ENCODE measurements around the gene SLC35F1. TPM values are rescaled to one million over a fixed set of nuclear protein-coding genes. Genes with fewer than 3 reads are reported as not detected.

Gene SLC35F1
- total and polyA plus RNA-seq, 2 donors (not counting 3 experiments of a cell fraction or from before 2014, with no cell fraction given): not detected

DNA sequence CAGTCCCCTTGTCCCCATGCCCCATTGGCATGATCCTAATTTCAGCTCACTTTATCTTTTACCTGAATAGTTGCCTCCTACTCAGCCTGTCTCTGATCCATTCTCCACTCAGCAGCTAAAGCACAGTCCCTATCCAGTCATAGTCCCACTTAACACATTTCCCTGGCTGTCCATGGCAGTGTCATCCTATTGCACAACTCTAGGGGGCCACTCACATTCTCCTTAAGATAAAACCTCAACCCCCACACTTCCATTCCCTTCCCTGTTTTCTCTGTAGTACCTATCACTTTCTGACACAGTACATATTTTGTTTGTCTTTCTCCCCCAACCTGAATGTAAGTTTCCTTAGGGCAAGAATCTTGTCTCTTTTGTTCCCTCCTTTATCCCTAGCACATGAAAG, 420.2 kb downstream of the SLC35F1 start:
- ChIA-PET CTCF (no interaction called here), POLR2A (no interaction called here)
- Histone ChIP-seq H3K79me2 (ENCODE audit: control insufficient read depth, insufficient read depth, low read length) (no peaks in the 10 kb centered on the region), H2AFZ (ENCODE audit: low read depth, low read length) (no peak overlapping the region), H3K4me2 (ENCODE audit: insufficient read depth, low read length) (no peak overlapping the region), H3K4me3 (replicated peaks in 1 of 3; ENCODE audit: insufficient read depth in 1 of 3, low read depth in 1 of 3, low read length in 3 of 3) (no peak overlapping the region), H3K27ac (ENCODE audit: insufficient read depth, low read depth, low read length) (no peak overlapping the region), H3K36me3 (ENCODE audit: control insufficient read depth in 2 of 2, extremely low read depth in 1 of 2, insufficient read depth in 2 of 2, low read length in 2 of 2) (no peaks in the 10 kb centered on the region), H3K27me3 (ENCODE audit: control insufficient read depth in 2 of 2, insufficient read depth in 2 of 2, low read length in 2 of 2) (no peaks in the 10 kb centered on the region), H4K20me1 (replicated peaks; ENCODE audit: control insufficient read depth, extremely low read depth, insufficient read depth, low read length) (no peaks in the 10 kb centered on the region), H3K9me3 (replicated peaks; ENCODE audit: control insufficient read depth, insufficient read depth, low read length) (no peaks in the 10 kb centered on the region), H3K9me1 (replicated peaks; ENCODE audit: control insufficient read depth, extremely low read depth, insufficient read depth, low read length) (no peaks in the 10 kb centered on the region), H3K4me1 (ENCODE audit: control insufficient read depth, extremely low read depth, insufficient read depth, low read length) (no peaks in the 10 kb centered on the region), H3K9ac (replicated peaks; ENCODE audit: extremely low read depth, insufficient read depth, low read length) (no peak overlapping the region)
- intact Hi-C loops (cut with micrococcal nuclease) (no loop called here), dilution Hi-C loops (cut with MboI; ENCODE audit: extremely low pct_ligation_motif_present, low sequenced_read_pairs) (no loop called here)
- no peak for TF ChIP-seq GATA2 (IDR thresholded peaks at IDR 0.05; ENCODE audit: insufficient read depth, insufficient read length, low read depth, low read length)
- TF ChIP-seq POLR2AphosphoS5 (IDR thresholded peaks at IDR 0.05; ENCODE audit: insufficient read depth, low read depth, low read length): no peak
- no peak for TF ChIP-seq MYC (IDR thresholded peaks at IDR 0.05; ENCODE audit: low read depth, low read length)
- TF ChIP-seq, protein P1, sequence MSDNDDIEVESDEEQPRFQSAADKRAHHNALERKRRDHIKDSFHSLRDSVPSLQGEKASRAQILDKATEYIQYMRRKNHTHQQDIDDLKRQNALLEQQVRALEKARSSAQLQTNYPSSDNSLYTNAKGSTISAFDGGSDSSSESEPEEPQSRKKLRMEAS (IDR thresholded peaks at IDR 0.05; ENCODE audit: insufficient read depth, insufficient read length): no peak
- FAIRE-seq (no peak), DNase-seq (ENCODE audit: low read depth, low spot score) (no peak)
- BruUV-seq (replicated peaks): no TSS peak

GRCh38 chr6:118333772-118334171, 426.7 kb downstream of the SLC35F1 start:
- FAIRE-seq (no peak), DNase-seq (ENCODE audit: low read depth, low spot score) (no peak)
- no peak overlapping the region for H3K4me3 ChIP-seq (replicated peaks in 1 of 3; ENCODE audit: insufficient read depth in 1 of 3, low read depth in 1 of 3, low read length in 3 of 3)
- CTCF ChIA-PET: no interaction called here
- no peaks in the 10 kb centered on the region for H3K4me1 ChIP-seq (ENCODE audit: control insufficient read depth, extremely low read depth, insufficient read depth, low read length)
- no peak overlapping the region for H3K9ac ChIP-seq (replicated peaks; ENCODE audit: extremely low read depth, insufficient read depth, low read length)
- no peaks in the 10 kb centered on the region for H3K79me2 ChIP-seq (ENCODE audit: control insufficient read depth, insufficient read depth, low read length)
- intact Hi-C loops (cut with micrococcal nuclease): no loop called here
- no TSS peak for BruUV-seq (replicated peaks)
- H3K27ac ChIP-seq (ENCODE audit: insufficient read depth, low read depth, low read length): no peak overlapping the region
- peaks cover 0 to 2% of the 10 kb centered on the region in 2 experiments for H3K27me3 ChIP-seq (ENCODE audit: control insufficient read depth in 2 of 2, insufficient read depth in 2 of 2, low read length in 2 of 2)
- H2AFZ ChIP-seq (ENCODE audit: low read depth, low read length): no peak overlapping the region
- dilution Hi-C loops (cut with MboI; ENCODE audit: extremely low pct_ligation_motif_present, low sequenced_read_pairs): no loop called here
- H4K20me1 ChIP-seq (replicated peaks; ENCODE audit: control insufficient read depth, extremely low read depth, insufficient read depth, low read length): no peaks in the 10 kb centered on the region
- no peak overlapping the region for H3K4me2 ChIP-seq (ENCODE audit: insufficient read depth, low read length)
- no peaks in the 10 kb centered on the region for H3K9me3 ChIP-seq (replicated peaks; ENCODE audit: control insufficient read depth, insufficient read depth, low read length)
- TF ChIP-seq FOS (IDR thresholded peaks at IDR 0.05; ENCODE audit: borderline replicate concordance, insufficient read depth, low read length) (no peak), MYC (IDR thresholded peaks at IDR 0.05; ENCODE audit: low read depth, low read length) (no peak), JUN (IDR thresholded peaks at IDR 0.05; ENCODE audit: borderline replicate concordance, insufficient read depth, insufficient read length, low read depth) (no peak), POLR2AphosphoS5 (IDR thresholded peaks at IDR 0.05; ENCODE audit: insufficient read depth, low read depth, low read length) (no peak), EZH2 (IDR thresholded peaks at IDR 0.05; ENCODE audit: borderline replicate concordance, low read depth, low read length, severe bottlenecking) (no peak)
- TF ChIP-seq, protein P2, sequence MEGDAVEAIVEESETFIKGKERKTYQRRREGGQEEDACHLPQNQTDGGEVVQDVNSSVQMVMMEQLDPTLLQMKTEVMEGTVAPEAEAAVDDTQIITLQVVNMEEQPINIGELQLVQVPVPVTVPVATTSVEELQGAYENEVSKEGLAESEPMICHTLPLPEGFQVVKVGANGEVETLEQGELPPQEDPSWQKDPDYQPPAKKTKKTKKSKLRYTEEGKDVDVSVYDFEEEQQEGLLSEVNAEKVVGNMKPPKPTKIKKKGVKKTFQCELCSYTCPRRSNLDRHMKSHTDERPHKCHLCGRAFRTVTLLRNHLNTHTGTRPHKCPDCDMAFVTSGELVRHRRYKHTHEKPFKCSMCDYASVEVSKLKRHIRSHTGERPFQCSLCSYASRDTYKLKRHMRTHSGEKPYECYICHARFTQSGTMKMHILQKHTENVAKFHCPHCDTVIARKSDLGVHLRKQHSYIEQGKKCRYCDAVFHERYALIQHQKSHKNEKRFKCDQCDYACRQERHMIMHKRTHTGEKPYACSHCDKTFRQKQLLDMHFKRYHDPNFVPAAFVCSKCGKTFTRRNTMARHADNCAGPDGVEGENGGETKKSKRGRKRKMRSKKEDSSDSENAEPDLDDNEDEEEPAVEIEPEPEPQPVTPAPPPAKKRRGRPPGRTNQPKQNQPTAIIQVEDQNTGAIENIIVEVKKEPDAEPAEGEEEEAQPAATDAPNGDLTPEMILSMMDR (IDR thresholded peaks at IDR 0.05; ENCODE audit: extremely low read depth in 1 of 2, insufficient read depth in 1 of 2, low read depth in 1 of 2, low read length in 2 of 2): no peak
- TF ChIP-seq, protein P1 (IDR thresholded peaks at IDR 0.05; ENCODE audit: insufficient read depth, insufficient read length): no peak
- H3K9me1 ChIP-seq (replicated peaks; ENCODE audit: control insufficient read depth, extremely low read depth, insufficient read depth, low read length): no peaks in the 10 kb centered on the region
- POLR2A ChIA-PET: no interaction called here
- H3K36me3 ChIP-seq (ENCODE audit: control insufficient read depth in 2 of 2, extremely low read depth in 1 of 2, insufficient read depth in 2 of 2, low read length in 2 of 2): no peaks in the 10 kb centered on the region

Measured in endothelial cell of umbilical vein (primary cell).